ENCODE results near the gene IMPA2. TPM values are rescaled to one million over a fixed set of nuclear protein-coding genes. Genes with fewer than 3 reads are reported as not detected.

The IMPA2 gene
- total and polyA plus RNA-seq, 2 of the 8 experiments (the other 6 are each of a cell fraction or from before 2014, with no cell fraction given) = 102 to 140 TPM

GRCh38 chr18:12011199-12011956 lies 30.1 kb downstream of the IMPA2 start:
- Histone ChIP-seq H3K4me2 (ENCODE audit: insufficient read depth in 1 of 2, low read depth in 2 of 2, low read length in 2 of 2) (no peak overlapping the region), H4K5ac (ENCODE audit: insufficient read length, low read depth, low read length) (no peak overlapping the region), H3K18ac (ENCODE audit: extremely low read depth, low read length) (no peak overlapping the region), H2BK20ac (ENCODE audit: low read length) (no peak overlapping the region), H4K20me1 (replicated peaks in 1 of 2; ENCODE audit: control insufficient read depth in 1 of 2, insufficient read depth in 2 of 2, low read length in 2 of 2) (peaks cover 2 to 9% of the 10 kb centered on the region in 2 experiments), H2AFZ (ENCODE audit: low read length) (no peak overlapping the region), H4K91ac (replicated peaks; ENCODE audit: insufficient read length, low read length) (no peak overlapping the region), H3K27me3 (replicated peaks in 1 of 4; ENCODE audit: control insufficient read depth in 3 of 4, extremely low read depth in 1 of 4, insufficient read depth in 3 of 4, low read length in 3 of 4) (no peaks in the 10 kb centered on the region), H2BK5ac (ENCODE audit: low read depth, low read length) (no peak overlapping the region), H2BK12ac (ENCODE audit: low read depth, low read length) (no peak overlapping the region), H3K56ac (replicated peaks; ENCODE audit: insufficient read length, low read depth, low read length) (no peak overlapping the region), H4K8ac (ENCODE audit: extremely low read depth, insufficient read depth, low read length) (no peak overlapping the region), H3K4me3 (ENCODE audit: extremely low read depth in 1 of 4, insufficient read depth in 2 of 4, low read depth in 3 of 4, low read length in 4 of 4) (no peak overlapping the region), H3K79me1 (ENCODE audit: low read depth, low read length) (no peaks in the 10 kb centered on the region; the same call in none of the 2 replicates), H3K4me1 (replicated peaks in 1 of 4; ENCODE audit: control insufficient read depth in 3 of 4, insufficient read depth in 4 of 4, low read length in 3 of 4) (no peaks in the 10 kb centered on the region; a peak in 2 of 7 replicates), H3K4ac (replicated peaks; ENCODE audit: insufficient read length, low read depth, low read length) (no peak overlapping the region), H3K79me2 (ENCODE audit: control insufficient read depth in 1 of 2, insufficient read depth in 2 of 2, low read length in 2 of 2) (no peaks in the 10 kb centered on the region; a peak in 2 of 4 replicates), H3K9me3 (ENCODE audit: insufficient read depth in 2 of 2, low read depth in 1 of 2, low read length in 1 of 2) (no peaks in the 10 kb centered on the region), H3K23ac (ENCODE audit: insufficient read length) (no peak overlapping the region), H3K14ac (ENCODE audit: insufficient read length) (no peak overlapping the region), H2AK5ac (ENCODE audit: low read depth, low read length) (no peak overlapping the region), H3K36me3 (ENCODE audit: control insufficient read depth in 2 of 4, insufficient read depth in 4 of 4, low read length in 3 of 4) (peaks cover 7 to 46% (median 24%) of the 10 kb centered on the region in 4 experiments; a peak in 7 of 8 replicates), H3K23me2 (ENCODE audit: low read depth, low read length) (no peaks in the 10 kb centered on the region), H2BK120ac (replicated peaks; ENCODE audit: low read depth, low read length) (no peak overlapping the region), H2BK15ac (ENCODE audit: low read length) (no peak overlapping the region), H3K27ac (ENCODE audit: low read depth, low read length) (no peak overlapping the region), H3K9ac (replicated peaks in 1 of 4; ENCODE audit: extremely low read depth in 1 of 4, low read depth in 3 of 4, low read length in 3 of 4) (no peak overlapping the region)
- CTCF ChIA-PET (ENCODE audit: partially characterized antibody) = interaction anchor here (0.7 to 13.3 kb wide), 4 partner anchors 17 to 357 kb away, joined by 3 to 105 read pairs (median 6); no protein-coding TSS in a partner anchor
- POLR2A ChIA-PET (ENCODE audit: partially characterized antibody) = interaction anchor here (1.0 to 1.3 kb wide), 2 partner anchors 13 to 22 kb away, joined by 3 to 4 read pairs; no protein-coding TSS in a partner anchor
- WGBS, 2 experiments (ENCODE audit: extremely low coverage in 1 of 2, insufficient coverage in 1 of 2, insufficient read length in 1 of 2, insufficient replicate concordance in 2 of 2, low coverage in 1 of 2, low lambda C conversion rate in 2 of 2, missing lambda C conversion rate in 1 of 2) = 87% methylated on average over 8 of the region's 8 CpGs; no CpG with 5 or more reads in 1 of the 2 experiments
- DNase-seq (ENCODE audit: low read depth in 1 of 2, low spot score in 2 of 2) (no peak), FAIRE-seq (no peak)
- TF ChIP-seq POLR2AphosphoS5 (IDR thresholded peaks at IDR 0.05; ENCODE audit: low read depth, low read length) (no peak), SAP30 (IDR thresholded peaks at IDR 0.05; ENCODE audit: insufficient read depth, insufficient replicate concordance, low read length) (no peak)

All from H1 (cell line).